Endothelial cell of umbilical vein (primary cell): ENCODE results near the gene SHLD2. TPM values are rescaled to one million over a fixed set of nuclear protein-coding genes. Genes with fewer than 3 reads are reported as not detected.

Experiments
- BruUV-seq: library from RNA; stranded (reverse); fragments of 400-500 nt; replicated peaks from 2 replicates; lab custom pipeline; 2021; lab: Mats Ljungman, UMichigan
- CTCF ChIA-PET: fragments of 300-600, 350-600 bp; sonication (Branson Sonifier 250); formaldehyde crosslinking; loops from one replicate; lab custom pipeline; 2021; ENCODE audit warnings: antibody characterized with exemption, inconsistent platforms; lab: Charles Lee
- POLR2A ChIA-PET: fragments of 300-600, 350-600 bp; sonication (Branson Sonifier 250); formaldehyde crosslinking; loops from one replicate; lab custom pipeline; 2021; ENCODE audit warnings: antibody characterized with exemption, inconsistent platforms; lab: Charles Lee
- DNase-seq: peaks from one replicate; pipeline ENCODE4 v3.0.0-alpha.2; 2011; ENCODE audit warnings: low read depth, low spot score
- FAIRE-seq: peaks from 2 replicates; lab custom pipeline; 2011; peaks lifted over from hg19 to GRCh38; lab: Jason Lieb, UNC
- H2AFZ ChIP-seq: 2 replicates; pipeline ENCODE4 v1.6.0; 2012; ENCODE audit warnings: low read depth, low read length, control low read depth, inconsistent platforms
- H3K27ac ChIP-seq: 2 replicates; pipeline ENCODE4 v1.5.1; 2011; ENCODE audit warnings: low read depth, mild to moderate bottlenecking, control low read depth, low read length, moderate library complexity; ENCODE audit not compliant: insufficient read depth
- H3K27me3 ChIP-seq, 2 experiments: 2 replicates each; pipeline versions ENCODE4 v1.6.0 to v1.6.1; 2011; ENCODE audit warnings: low read length in 2 of 2, mixed read lengths in 1 of 2; ENCODE audit not compliant: control insufficient read depth in 2 of 2, insufficient read depth in 2 of 2
- H3K36me3 ChIP-seq, 2 experiments: 2 replicates in 1 of 2; 3 replicates in 1 of 2; pipeline ENCODE4 v1.5.1; 2011; ENCODE audit warnings: low read length in 2 of 2, mild to moderate bottlenecking in 1 of 2, moderate library complexity in 1 of 2; ENCODE audit not compliant: control insufficient read depth in 2 of 2, insufficient read depth in 2 of 2; ENCODE audit errors: extremely low read depth in 1 of 2
- H3K4me1 ChIP-seq: 3 replicates; pipeline ENCODE4 v1.5.1; 2011; ENCODE audit warnings: mild to moderate bottlenecking, low read length; ENCODE audit not compliant: control insufficient read depth, insufficient read depth; ENCODE audit errors: extremely low read depth
- H3K4me2 ChIP-seq: 2 replicates; pipeline ENCODE4 v1.6.1; 2011; ENCODE audit warnings: low read length, control low read depth, mixed read lengths; ENCODE audit not compliant: insufficient read depth
- H3K4me3 ChIP-seq, 3 experiments: fragments of 200-600 bp in 1 of 3; sonication (generic), shearing (Covaris generic) in 1 of 3; replicated peaks in 1 of 3; 2 replicates each; pipeline ENCODE4 v1.5.1; 2011 to 2016; ENCODE audit warnings: control low read depth in 3 of 3, low read length in 3 of 3, mild to moderate bottlenecking in 2 of 3, inconsistent platforms in 1 of 3, low read depth in 1 of 3, moderate library complexity in 1 of 3; ENCODE audit not compliant: insufficient read depth in 1 of 3
- H3K79me2 ChIP-seq: 2 replicates; pipeline ENCODE4 v1.6.0; 2012; ENCODE audit warnings: low read length, inconsistent platforms; ENCODE audit not compliant: control insufficient read depth, insufficient read depth
- H3K9ac ChIP-seq: replicated peaks from 2 replicates; pipeline ENCODE3; 2011; ENCODE audit warnings: low read length, control low read depth; ENCODE audit not compliant: insufficient read depth; ENCODE audit errors: extremely low read depth
- H3K9me1 ChIP-seq: replicated peaks from 3 replicates; pipeline ENCODE4 v1.6.0; 2011; ENCODE audit warnings: mild to moderate bottlenecking, low read length; ENCODE audit not compliant: control insufficient read depth, insufficient read depth; ENCODE audit errors: extremely low read depth
- H3K9me3 ChIP-seq: replicated peaks from 2 replicates; pipeline ENCODE4 v1.5.1; 2012; ENCODE audit warnings: low read length, inconsistent platforms; ENCODE audit not compliant: control insufficient read depth, insufficient read depth
- H4K20me1 ChIP-seq: replicated peaks from 2 replicates; pipeline ENCODE3; 2011; ENCODE audit warnings: mild to moderate bottlenecking, low read length; ENCODE audit not compliant: control insufficient read depth, insufficient read depth; ENCODE audit errors: extremely low read depth
- CTCF ChIP-seq, 2 donors: IDR thresholded peaks; 1 replicate in 1 of 2; 2 replicates in 1 of 2; pipeline ENCODE4 v1.5.1; 2011; ENCODE audit warnings: low read length in 2 of 2, mild to moderate bottlenecking in 2 of 2, moderate library complexity in 2 of 2, control low read depth in 1 of 2, inconsistent platforms in 1 of 2, low read depth in 1 of 2; ENCODE audit not compliant: insufficient read depth in 1 of 2; ENCODE audit errors: extremely low read depth in 1 of 2
- EZH2 ChIP-seq: IDR thresholded peaks from 2 replicates; pipeline ENCODE4 v1.6.1; 2012; ENCODE audit warnings: borderline replicate concordance, low read depth, mild to moderate bottlenecking, moderate library complexity, low read length, inconsistent platforms; ENCODE audit not compliant: severe bottlenecking
- FOS ChIP-seq: IDR thresholded peaks from 2 replicates; pipeline ENCODE4 v1.6.1; 2011; ENCODE audit warnings: mild to moderate bottlenecking, low read length, moderate library complexity, borderline replicate concordance; ENCODE audit not compliant: insufficient read depth
- GATA2 ChIP-seq: IDR thresholded peaks from 2 replicates; pipeline ENCODE4 v1.7.0; 2011; ENCODE audit warnings: low read depth, mild to moderate bottlenecking, moderate library complexity, mixed read lengths, low read length; ENCODE audit not compliant: insufficient read length, insufficient read depth
- JUN ChIP-seq: IDR thresholded peaks from 2 replicates; pipeline ENCODE4 v1.6.1; 2011; ENCODE audit warnings: borderline replicate concordance, low read depth; ENCODE audit not compliant: insufficient read length, insufficient read depth
- MAX ChIP-seq: IDR thresholded peaks from 2 replicates; pipeline ENCODE4 v1.6.1; 2011; ENCODE audit not compliant: insufficient read depth, insufficient read length
- MYC ChIP-seq: IDR thresholded peaks from one replicate; pipeline ENCODE4 v1.6.1; 2011; ENCODE audit warnings: mild to moderate bottlenecking, low read depth, low read length
- POLR2A ChIP-seq: IDR thresholded peaks from 2 replicates; pipeline ENCODE4 v1.6.1; 2012; ENCODE audit warnings: low read depth, mild to moderate bottlenecking, control low read depth, low read length
- POLR2AphosphoS5 ChIP-seq: IDR thresholded peaks from 2 replicates; pipeline ENCODE4 v1.6.1; 2012; ENCODE audit warnings: low read depth, mild to moderate bottlenecking, control low read depth, low read length, moderate library complexity; ENCODE audit not compliant: insufficient read depth
- dilution Hi-C: fragments of 300-500 bp; cut with MboI; formaldehyde crosslinking; loops from one replicate; pipeline ENCODE4 v1.15.0; 2019; ENCODE audit warnings: low sequenced_read_pairs; ENCODE audit not compliant: extremely low pct_ligation_motif_present
- intact Hi-C: fragments of 100-400 bp; cut with micrococcal nuclease; formaldehyde crosslinking; loops from one replicate; pipeline ENCODE4 v1.10.0; 2022
- polyA plus RNA-seq, 4 experiments: library from polyadenylated mRNA; depleted of rRNA in 3 of 4; stranded (reverse) in 3 of 4; unstranded in 1 of 4; fragments of >200 nt; gene quantifications; 2 replicates each; pipeline versions ENCODE4 v1.2.1 to v1.2.3, GENCODE V29; 2011 to 2012; ENCODE audit warnings: missing spikeins in 1 of 4
- total RNA-seq: library from RNA; stranded (reverse); gene quantifications from 2 replicates; pipeline ENCODE4 v1.2.3, GENCODE V29; 2021

SHLD2 gene
- total and polyA plus RNA-seq, 2 donors (not counting 3 experiments of a cell fraction or from before 2014, with no cell fraction given) = 6.1 to 22.4 TPM

- POLR2A ChIA-PET = no interaction called here
- no peak overlapping the region for H3K4me2 ChIP-seq
- H4K20me1 ChIP-seq = no peaks in the 10 kb centered on the region
- no peaks in the 10 kb centered on the region for H3K9me1 ChIP-seq
- no peaks in the 10 kb centered on the region for H3K9me3 ChIP-seq
- CTCF ChIA-PET = no interaction called here
- intact Hi-C loops (no loop called here), dilution Hi-C loops (no loop called here)
- no peak overlapping the region for H3K9ac ChIP-seq
- no peak overlapping the region for H2AFZ ChIP-seq
- TF ChIP-seq EZH2 (no peak), FOS (no peak), POLR2A (no peak), MYC (no peak), CTCF (IDR thresholded peaks at IDR 0.05; ENCODE audit: extremely low read depth in 1 of 2, insufficient read depth in 1 of 2, low read depth in 1 of 2, low read length in 2 of 2) (no peak), POLR2AphosphoS5 (no peak), GATA2 (no peak), JUN (no peak), MAX (no peak)
- H3K36me3 ChIP-seq = peaks cover 5 to 11% of the 10 kb centered on the region in 2 experiments
- no TSS peak for BruUV-seq
- no peak overlapping the region for H3K27ac ChIP-seq
- H3K4me3 ChIP-seq = no peak overlapping the region
- FAIRE-seq (no peak), DNase-seq (no peak)
- H3K79me2 ChIP-seq = no peaks in the 10 kb centered on the region
- H3K4me1 ChIP-seq = no peaks in the 10 kb centered on the region
- no peaks in the 10 kb centered on the region for H3K27me3 ChIP-seq
Measured at GRCh38 chr10:87068281-87068680, 26.7 kb upstream of the SHLD2 start.
